ENCODE results near the gene DCST1. TPM values are rescaled to one million over a fixed set of nuclear protein-coding genes. Genes with fewer than 3 reads are reported as not detected.

DCST1 gene
- total and polyA plus RNA-seq, 2 of the 8 experiments (the other 6 are each of a cell fraction or from before 2014, with no cell fraction given), result not detected

DNA sequence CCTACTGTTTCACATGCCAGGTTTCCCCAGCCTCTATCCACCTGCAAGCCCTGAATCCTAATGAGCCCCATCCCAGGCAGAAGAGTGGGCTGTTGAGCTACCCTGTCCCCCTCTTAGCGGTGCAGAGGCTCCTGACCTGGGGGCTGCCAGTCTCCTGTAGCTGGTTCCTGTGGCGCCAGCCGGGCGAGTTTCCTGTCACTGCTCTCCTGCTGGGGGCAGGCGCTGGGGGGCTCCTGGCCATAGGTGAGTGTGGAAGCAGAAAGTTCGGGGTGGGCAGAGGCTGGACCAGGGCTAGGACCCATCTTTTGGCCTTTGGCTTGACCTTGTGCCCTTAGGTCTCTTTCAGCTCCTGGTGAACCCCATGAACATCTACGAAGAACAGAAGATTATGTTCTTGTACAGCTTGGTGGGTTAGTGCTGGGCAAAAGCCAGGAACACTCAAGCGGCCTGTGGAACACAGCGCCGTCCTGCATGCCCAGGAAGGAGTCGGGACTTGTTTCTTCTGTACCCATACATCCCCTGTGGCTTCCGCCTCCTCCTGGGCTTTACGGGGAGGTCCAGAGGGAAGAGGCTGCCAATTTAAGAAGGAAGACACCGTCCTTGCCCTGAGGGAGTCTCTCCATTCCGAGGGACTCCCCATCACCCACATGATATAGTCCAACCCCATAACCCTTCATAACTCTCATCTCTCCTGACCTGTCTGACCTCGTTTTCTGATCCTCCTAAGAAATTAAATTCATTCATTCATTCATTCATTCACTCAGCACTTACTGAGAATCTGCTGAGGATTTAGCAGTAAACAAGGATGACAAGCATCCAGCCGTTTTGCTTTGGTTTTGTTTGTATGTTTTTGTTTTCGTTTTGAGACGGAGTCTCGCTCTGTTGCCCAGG is 939 bp downstream of the DCST1 start (continued):
- TF ChIP-seq, protein P1, sequence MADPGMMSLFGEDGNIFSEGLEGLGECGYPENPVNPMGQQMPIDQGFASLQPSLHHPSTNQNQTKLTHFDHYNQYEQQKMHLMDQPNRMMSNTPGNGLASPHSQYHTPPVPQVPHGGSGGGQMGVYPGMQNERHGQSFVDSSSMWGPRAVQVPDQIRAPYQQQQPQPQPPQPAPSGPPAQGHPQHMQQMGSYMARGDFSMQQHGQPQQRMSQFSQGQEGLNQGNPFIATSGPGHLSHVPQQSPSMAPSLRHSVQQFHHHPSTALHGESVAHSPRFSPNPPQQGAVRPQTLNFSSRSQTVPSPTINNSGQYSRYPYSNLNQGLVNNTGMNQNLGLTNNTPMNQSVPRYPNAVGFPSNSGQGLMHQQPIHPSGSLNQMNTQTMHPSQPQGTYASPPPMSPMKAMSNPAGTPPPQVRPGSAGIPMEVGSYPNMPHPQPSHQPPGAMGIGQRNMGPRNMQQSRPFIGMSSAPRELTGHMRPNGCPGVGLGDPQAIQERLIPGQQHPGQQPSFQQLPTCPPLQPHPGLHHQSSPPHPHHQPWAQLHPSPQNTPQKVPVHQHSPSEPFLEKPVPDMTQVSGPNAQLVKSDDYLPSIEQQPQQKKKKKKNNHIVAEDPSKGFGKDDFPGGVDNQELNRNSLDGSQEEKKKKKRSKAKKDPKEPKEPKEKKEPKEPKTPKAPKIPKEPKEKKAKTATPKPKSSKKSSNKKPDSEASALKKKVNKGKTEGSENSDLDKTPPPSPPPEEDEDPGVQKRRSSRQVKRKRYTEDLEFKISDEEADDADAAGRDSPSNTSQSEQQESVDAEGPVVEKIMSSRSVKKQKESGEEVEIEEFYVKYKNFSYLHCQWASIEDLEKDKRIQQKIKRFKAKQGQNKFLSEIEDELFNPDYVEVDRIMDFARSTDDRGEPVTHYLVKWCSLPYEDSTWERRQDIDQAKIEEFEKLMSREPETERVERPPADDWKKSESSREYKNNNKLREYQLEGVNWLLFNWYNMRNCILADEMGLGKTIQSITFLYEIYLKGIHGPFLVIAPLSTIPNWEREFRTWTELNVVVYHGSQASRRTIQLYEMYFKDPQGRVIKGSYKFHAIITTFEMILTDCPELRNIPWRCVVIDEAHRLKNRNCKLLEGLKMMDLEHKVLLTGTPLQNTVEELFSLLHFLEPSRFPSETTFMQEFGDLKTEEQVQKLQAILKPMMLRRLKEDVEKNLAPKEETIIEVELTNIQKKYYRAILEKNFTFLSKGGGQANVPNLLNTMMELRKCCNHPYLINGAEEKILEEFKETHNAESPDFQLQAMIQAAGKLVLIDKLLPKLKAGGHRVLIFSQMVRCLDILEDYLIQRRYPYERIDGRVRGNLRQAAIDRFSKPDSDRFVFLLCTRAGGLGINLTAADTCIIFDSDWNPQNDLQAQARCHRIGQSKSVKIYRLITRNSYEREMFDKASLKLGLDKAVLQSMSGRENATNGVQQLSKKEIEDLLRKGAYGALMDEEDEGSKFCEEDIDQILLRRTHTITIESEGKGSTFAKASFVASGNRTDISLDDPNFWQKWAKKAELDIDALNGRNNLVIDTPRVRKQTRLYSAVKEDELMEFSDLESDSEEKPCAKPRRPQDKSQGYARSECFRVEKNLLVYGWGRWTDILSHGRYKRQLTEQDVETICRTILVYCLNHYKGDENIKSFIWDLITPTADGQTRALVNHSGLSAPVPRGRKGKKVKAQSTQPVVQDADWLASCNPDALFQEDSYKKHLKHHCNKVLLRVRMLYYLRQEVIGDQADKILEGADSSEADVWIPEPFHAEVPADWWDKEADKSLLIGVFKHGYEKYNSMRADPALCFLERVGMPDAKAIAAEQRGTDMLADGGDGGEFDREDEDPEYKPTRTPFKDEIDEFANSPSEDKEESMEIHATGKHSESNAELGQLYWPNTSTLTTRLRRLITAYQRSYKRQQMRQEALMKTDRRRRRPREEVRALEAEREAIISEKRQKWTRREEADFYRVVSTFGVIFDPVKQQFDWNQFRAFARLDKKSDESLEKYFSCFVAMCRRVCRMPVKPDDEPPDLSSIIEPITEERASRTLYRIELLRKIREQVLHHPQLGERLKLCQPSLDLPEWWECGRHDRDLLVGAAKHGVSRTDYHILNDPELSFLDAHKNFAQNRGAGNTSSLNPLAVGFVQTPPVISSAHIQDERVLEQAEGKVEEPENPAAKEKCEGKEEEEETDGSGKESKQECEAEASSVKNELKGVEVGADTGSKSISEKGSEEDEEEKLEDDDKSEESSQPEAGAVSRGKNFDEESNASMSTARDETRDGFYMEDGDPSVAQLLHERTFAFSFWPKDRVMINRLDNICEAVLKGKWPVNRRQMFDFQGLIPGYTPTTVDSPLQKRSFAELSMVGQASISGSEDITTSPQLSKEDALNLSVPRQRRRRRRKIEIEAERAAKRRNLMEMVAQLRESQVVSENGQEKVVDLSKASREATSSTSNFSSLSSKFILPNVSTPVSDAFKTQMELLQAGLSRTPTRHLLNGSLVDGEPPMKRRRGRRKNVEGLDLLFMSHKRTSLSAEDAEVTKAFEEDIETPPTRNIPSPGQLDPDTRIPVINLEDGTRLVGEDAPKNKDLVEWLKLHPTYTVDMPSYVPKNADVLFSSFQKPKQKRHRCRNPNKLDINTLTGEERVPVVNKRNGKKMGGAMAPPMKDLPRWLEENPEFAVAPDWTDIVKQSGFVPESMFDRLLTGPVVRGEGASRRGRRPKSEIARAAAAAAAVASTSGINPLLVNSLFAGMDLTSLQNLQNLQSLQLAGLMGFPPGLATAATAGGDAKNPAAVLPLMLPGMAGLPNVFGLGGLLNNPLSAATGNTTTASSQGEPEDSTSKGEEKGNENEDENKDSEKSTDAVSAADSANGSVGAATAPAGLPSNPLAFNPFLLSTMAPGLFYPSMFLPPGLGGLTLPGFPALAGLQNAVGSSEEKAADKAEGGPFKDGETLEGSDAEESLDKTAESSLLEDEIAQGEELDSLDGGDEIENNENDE (IDR thresholded peaks at IDR 0.05; ENCODE audit: insufficient replicate concordance, low read length), result no peak
- no peak for TF ChIP-seq HDAC2 (IDR thresholded peaks at IDR 0.05; ENCODE audit: borderline replicate concordance in 1 of 2, low read depth in 2 of 2, low read length in 2 of 2)
- TF ChIP-seq FOSL1 (IDR thresholded peaks at IDR 0.05; ENCODE audit: insufficient read depth, low read depth, low read length), result no peak
